Activated T-helper 2 cell treated with anti-CD3 and anti-CD28 coated beads, Interferon-gamma antibody, Interleukin-2, Interleukin-4, amounts not matched to agents 10 μg/mL and 5 μg/mL and 100 μg/mL, durations not matched to agents 14 hours and 24 hours and 36 hours (primary cell): ENCODE data around the gene AMFR. TPM values are rescaled to one million over a fixed set of nuclear protein-coding genes. Genes with fewer than 3 reads are reported as not detected.

Experiments
- DNase-seq: peaks from one replicate; pipeline ENCODE4 v3.0.0; 2021; ENCODE audit warnings: low spot score
- H3K27ac Mint-ChIP-seq: one replicate; pipeline ENCODE4 v1.8.0; 2021; ENCODE audit warnings: mixed read lengths
- H3K27me3 Mint-ChIP-seq: one replicate; pipeline ENCODE4 v1.8.0; 2021; ENCODE audit warnings: low read depth, mixed read lengths
- H3K36me3 Mint-ChIP-seq: one replicate; pipeline ENCODE4 v1.8.0; 2021; ENCODE audit warnings: low read depth, mixed read lengths
- H3K4me1 Mint-ChIP-seq: one replicate; pipeline ENCODE4 v1.8.0; 2021; ENCODE audit warnings: low read depth, mixed read lengths
- H3K4me3 Mint-ChIP-seq: one replicate; pipeline ENCODE4 v1.8.0; 2021; ENCODE audit warnings: low read depth, mild to moderate bottlenecking, moderate library complexity, mixed read lengths
- H3K9me3 Mint-ChIP-seq: one replicate; pipeline ENCODE4 v1.8.0; 2021; ENCODE audit warnings: mixed read lengths
- intact Hi-C: fragments of 100-400 bp; cut with micrococcal nuclease; formaldehyde crosslinking; loops from one replicate; pipeline ENCODE4 v1.15.1; 2023
- total RNA-seq: library from RNA; stranded (reverse); gene quantifications from 2 replicates; pipeline ENCODE4 v1.2.3, GENCODE V29; 2022

The AMFR gene
- total RNA-seq, 1 donor from 2014 or later, result 58.8 TPM

- Mint-ChIP-seq H3K9me3 (no peaks in the 10 kb centered on the region), H3K4me3 (no peak overlapping the region), H3K4me1 (peaks cover 2% of the 10 kb centered on the region), H3K27ac (no peak overlapping the region), H3K27me3 (peaks cover 5% of the 10 kb centered on the region), H3K36me3 (no peaks in the 10 kb centered on the region)
- intact Hi-C loops, result no loop called here
- no peak for DNase-seq
Observed at GRCh38 chr16:56320811-56321558, 104.4 kb downstream of the AMFR start.

GRCh38 chr16:56320056-56320455 lies 105.3 kb downstream of the AMFR start:
- no peak overlapping the region for H3K27ac Mint-ChIP-seq
- no peak for DNase-seq
- no peak overlapping the region for H3K4me3 Mint-ChIP-seq
- peaks cover 5% of the 10 kb centered on the region for H3K27me3 Mint-ChIP-seq
- intact Hi-C loops, result no loop called here
- peaks cover 2% of the 10 kb centered on the region for H3K4me1 Mint-ChIP-seq
- H3K36me3 Mint-ChIP-seq, result no peaks in the 10 kb centered on the region
- H3K9me3 Mint-ChIP-seq, result no peaks in the 10 kb centered on the region

DNA sequence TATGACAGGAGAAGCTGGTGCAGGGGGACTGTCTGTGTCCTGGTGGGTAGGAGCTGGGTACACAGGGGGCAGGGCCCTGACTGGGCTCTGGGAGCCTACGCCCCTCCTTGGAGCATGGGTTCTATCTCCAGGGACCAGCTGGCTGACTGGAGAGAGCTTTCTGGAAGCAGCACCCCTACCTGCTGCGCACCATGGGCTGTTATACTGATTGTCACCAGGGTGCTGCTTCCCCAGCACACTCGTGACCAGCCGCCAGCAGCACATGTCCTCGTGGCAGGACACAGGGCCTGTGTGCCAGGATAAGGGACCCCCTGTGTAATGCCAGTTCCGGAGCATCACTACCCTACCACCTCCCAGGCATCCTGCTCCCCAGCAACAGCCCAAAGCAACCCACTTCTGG lies 106.0 kb downstream of the AMFR start:
- Mint-ChIP-seq H3K4me3 (no peak overlapping the region), H3K27me3 (peaks cover 5% of the 10 kb centered on the region), H3K36me3 (no peaks in the 10 kb centered on the region), H3K27ac (no peak overlapping the region), H3K4me1 (peaks cover 2% of the 10 kb centered on the region), H3K9me3 (no peaks in the 10 kb centered on the region)
- DNase-seq, result no peak
- intact Hi-C loops, result no loop called here

- Mint-ChIP-seq H3K27ac (no peak overlapping the region), H3K4me3 (no peak overlapping the region), H3K4me1 (peaks cover 2% of the 10 kb centered on the region), H3K9me3 (no peaks in the 10 kb centered on the region), H3K36me3 (no peaks in the 10 kb centered on the region), H3K27me3 (peaks cover 5% of the 10 kb centered on the region)
- no peak for DNase-seq
- intact Hi-C loops, result no loop called here
Observed at GRCh38 chr16:56318827-56319140, 106.6 kb downstream of the AMFR start.

DNA sequence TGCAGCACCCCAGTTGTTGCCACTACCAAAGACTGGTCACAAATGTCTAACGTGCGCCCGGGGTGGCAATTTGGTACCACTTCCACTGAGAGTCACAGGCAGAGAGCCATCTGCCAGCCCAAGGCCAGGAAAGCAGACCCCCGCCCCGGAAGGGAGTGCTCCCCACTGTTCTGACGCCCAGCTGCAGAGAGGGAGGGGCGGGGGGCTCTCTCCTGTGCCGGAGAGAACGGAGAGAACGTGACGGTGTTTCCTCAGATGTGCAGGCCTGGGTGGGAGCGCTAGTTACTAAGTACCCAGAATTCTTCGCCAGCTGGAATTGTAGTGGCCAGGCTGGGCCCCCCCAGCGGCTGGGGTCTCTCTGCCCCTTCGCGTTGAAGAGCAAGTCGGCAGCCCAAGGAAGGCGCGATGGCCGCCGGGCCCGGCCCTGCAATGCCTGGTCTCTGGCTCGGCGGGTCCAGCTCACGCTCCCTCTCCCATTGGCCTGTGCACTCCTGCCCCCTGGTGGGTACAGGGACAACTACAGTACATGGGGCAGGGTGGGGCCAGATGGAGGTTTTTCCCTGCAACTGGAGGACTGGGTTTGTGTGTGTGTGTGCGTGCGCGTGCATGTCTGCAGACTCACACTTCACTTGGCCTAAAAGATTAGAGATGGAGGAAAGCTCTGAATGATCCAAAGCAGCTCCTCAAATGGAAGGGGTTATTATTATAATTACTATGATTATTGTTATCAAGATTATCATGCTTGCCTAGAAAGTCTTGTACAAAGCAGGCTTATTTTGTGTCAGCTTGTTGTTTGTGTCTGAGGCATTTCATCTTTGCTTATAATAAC lies 107.1 kb downstream of the AMFR start:
- H3K27ac Mint-ChIP-seq, result no peak overlapping the region
- peaks cover 5% of the 10 kb centered on the region for H3K27me3 Mint-ChIP-seq
- no peaks in the 10 kb centered on the region for H3K36me3 Mint-ChIP-seq
- no peaks in the 10 kb centered on the region for H3K9me3 Mint-ChIP-seq
- no peak overlapping the region for H3K4me3 Mint-ChIP-seq
- intact Hi-C loops, result no loop called here
- DNase-seq, result peak; percentile 68
- peaks cover 2% of the 10 kb centered on the region for H3K4me1 Mint-ChIP-seq

DNA sequence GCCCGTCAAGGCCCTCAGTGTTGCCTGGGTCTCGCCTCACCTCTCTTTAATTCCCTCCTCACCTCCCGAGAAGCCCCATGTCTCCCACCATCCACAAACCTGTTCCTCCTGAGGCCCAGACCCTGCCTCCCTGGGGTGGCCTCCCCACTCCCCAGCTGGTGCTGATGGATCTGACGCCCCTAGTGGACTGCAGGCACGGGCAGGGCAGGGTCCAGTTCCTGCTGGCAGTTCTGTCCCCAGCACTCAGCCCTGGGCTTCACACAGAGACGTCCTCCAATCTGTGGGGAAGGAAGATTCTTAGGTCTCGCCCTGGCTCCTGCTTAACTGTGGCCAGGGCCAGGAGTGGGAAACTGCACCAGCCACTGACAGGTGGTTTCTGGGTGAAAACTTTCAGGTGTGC lies 108.8 kb downstream of the AMFR start:
- no peaks in the 10 kb centered on the region for H3K36me3 Mint-ChIP-seq
- DNase-seq, result no peak
- no peak overlapping the region for H3K27ac Mint-ChIP-seq
- H3K4me3 Mint-ChIP-seq, result no peak overlapping the region
- intact Hi-C loops, result no loop called here
- H3K9me3 Mint-ChIP-seq, result no peaks in the 10 kb centered on the region
- peaks cover 2% of the 10 kb centered on the region for H3K4me1 Mint-ChIP-seq
- H3K27me3 Mint-ChIP-seq, result peaks cover 5% of the 10 kb centered on the region

- Mint-ChIP-seq H3K4me1 (peaks cover 2% of the 10 kb centered on the region), H3K4me3 (no peak overlapping the region), H3K36me3 (no peaks in the 10 kb centered on the region), H3K27me3 (peaks cover 5% of the 10 kb centered on the region), H3K9me3 (no peaks in the 10 kb centered on the region), H3K27ac (no peak overlapping the region)
- no peak for DNase-seq
- intact Hi-C loops, result no loop called here
Observed at GRCh38 chr16:56315955-56316354, 109.4 kb downstream of the AMFR start.

GRCh38 chr16:56314244-56314850 lies 111.0 kb downstream of the AMFR start:
- H3K27me3 Mint-ChIP-seq, result peaks cover 5% of the 10 kb centered on the region
- H3K36me3 Mint-ChIP-seq, result no peaks in the 10 kb centered on the region
- intact Hi-C loops, result no loop called here

DNA sequence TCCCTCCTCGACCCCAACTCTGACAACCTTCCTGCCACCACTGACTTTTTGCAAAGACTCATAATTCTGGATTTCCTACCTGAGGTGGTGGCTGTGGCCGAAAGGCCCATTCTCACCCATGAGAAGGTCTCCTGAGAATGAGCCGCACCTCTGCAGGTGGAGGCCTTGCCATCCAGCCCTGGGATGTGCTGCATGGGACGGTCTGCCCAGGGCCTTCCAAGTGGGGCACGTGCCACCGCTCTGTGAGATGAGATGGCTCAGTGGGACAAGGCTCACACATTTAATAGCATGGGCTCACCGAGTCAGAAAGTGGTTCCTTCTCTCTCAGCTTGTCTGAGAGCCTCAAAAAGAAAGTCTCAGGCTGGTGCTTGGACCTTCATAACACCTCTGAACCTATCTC lies 112.8 kb downstream of the AMFR start:
- no peak overlapping the region for H3K27ac Mint-ChIP-seq
- peaks cover 1% of the 10 kb centered on the region for H3K4me1 Mint-ChIP-seq
- H3K27me3 Mint-ChIP-seq, result peaks cover 13% of the 10 kb centered on the region
- H3K4me3 Mint-ChIP-seq, result no peak overlapping the region
- DNase-seq, result no peak
- intact Hi-C loops, result no loop called here
- no peaks in the 10 kb centered on the region for H3K36me3 Mint-ChIP-seq
- no peaks in the 10 kb centered on the region for H3K9me3 Mint-ChIP-seq

More at GRCh38 chr16:56314244-56314850, 111.0 kb downstream of the AMFR start:
- no peak for DNase-seq
- Mint-ChIP-seq H3K27ac (no peak overlapping the region), H3K4me1 (peaks cover 1% of the 10 kb centered on the region), H3K9me3 (no peaks in the 10 kb centered on the region), H3K4me3 (no peak overlapping the region)

- no peak overlapping the region for H3K27ac Mint-ChIP-seq
- H3K36me3 Mint-ChIP-seq, result no peaks in the 10 kb centered on the region
- no peaks in the 10 kb centered on the region for H3K9me3 Mint-ChIP-seq
- H3K4me1 Mint-ChIP-seq, result peaks cover 1% of the 10 kb centered on the region
- intact Hi-C loops, result no loop called here
- H3K27me3 Mint-ChIP-seq, result peaks cover 10% of the 10 kb centered on the region
- no peak for DNase-seq
- H3K4me3 Mint-ChIP-seq, result no peak overlapping the region
Observed at GRCh38 chr16:56312028-56312300, 113.4 kb downstream of the AMFR start.

Other genes with a start within 250 kb of the AMFR start
- 0.57 and 0.83 TPM in 2 replicates for gene GNAO1, start 234.1 kb downstream of the AMFR start, total RNA-seq
- gene NUDT21, start 25.8 kb upstream of the AMFR start, total RNA-seq, result 307 and 313 TPM in 2 replicates
- 78.0 and 79.7 TPM in 2 replicates for gene OGFOD1, start 26.0 kb upstream of the AMFR start, total RNA-seq
- 11.3 and 18.0 TPM in 2 replicates for gene BBS2, start 94.5 kb upstream of the AMFR start, total RNA-seq
- gene MT4, start 139.5 kb upstream of the AMFR start, total RNA-seq, result not detected in 2 replicates
- 7.5 and 7.9 TPM in 2 replicates for gene MT3, start 164.0 kb upstream of the AMFR start, total RNA-seq
- 827 and 878 TPM in 2 replicates for gene MT2A, start 183.0 kb upstream of the AMFR start, total RNA-seq
- gene MT1E, start 200.2 kb upstream of the AMFR start, total RNA-seq, result 181 and 184 TPM in 2 replicates
- gene MT1M, start 207.1 kb upstream of the AMFR start, total RNA-seq, result not detected in 2 replicates
- gene MT1A, start 213.1 kb upstream of the AMFR start, total RNA-seq, result 7.6 and 8.3 TPM in 2 replicates
- gene MT1B, start 226.3 kb upstream of the AMFR start, total RNA-seq, result not detected in 2 replicates
- 6.4 and 8.0 TPM in 2 replicates for gene MT1F, start 232.4 kb upstream of the AMFR start, total RNA-seq
- 21.1 and 24.5 TPM in 2 replicates for gene MT1G, start 242.5 kb upstream of the AMFR start, total RNA-seq
- gene MT1H, start 244.3 kb upstream of the AMFR start, total RNA-seq, result not detected in 2 replicates